Stimulated activated CD4-positive, alpha-beta T cell treated with anti-CD3 and anti-CD28 coated beads, Interleukin-2, amount 100 ng/mL, for 24 hours (primary cell): ENCODE measurements around the gene ANKRD40.
"Not testable (repeated sequence)": the region's sequence is repeated elsewhere in the genome, so short reads cannot be mapped to it uniquely, and the experiment has no call there.

ENCODE experiments used
- DNase-seq, 2 donors: peaks; one replicate each; pipeline ENCODE4 v3.0.0-alpha.2; 2020

ANKRD40 gene, protein sequence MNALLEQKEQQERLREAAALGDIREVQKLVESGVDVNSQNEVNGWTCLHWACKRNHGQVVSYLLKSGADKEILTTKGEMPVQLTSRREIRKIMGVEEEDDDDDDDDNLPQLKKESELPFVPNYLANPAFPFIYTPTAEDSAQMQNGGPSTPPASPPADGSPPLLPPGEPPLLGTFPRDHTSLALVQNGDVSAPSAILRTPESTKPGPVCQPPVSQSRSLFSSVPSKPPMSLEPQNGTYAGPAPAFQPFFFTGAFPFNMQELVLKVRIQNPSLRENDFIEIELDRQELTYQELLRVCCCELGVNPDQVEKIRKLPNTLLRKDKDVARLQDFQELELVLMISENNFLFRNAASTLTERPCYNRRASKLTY

DNA sequence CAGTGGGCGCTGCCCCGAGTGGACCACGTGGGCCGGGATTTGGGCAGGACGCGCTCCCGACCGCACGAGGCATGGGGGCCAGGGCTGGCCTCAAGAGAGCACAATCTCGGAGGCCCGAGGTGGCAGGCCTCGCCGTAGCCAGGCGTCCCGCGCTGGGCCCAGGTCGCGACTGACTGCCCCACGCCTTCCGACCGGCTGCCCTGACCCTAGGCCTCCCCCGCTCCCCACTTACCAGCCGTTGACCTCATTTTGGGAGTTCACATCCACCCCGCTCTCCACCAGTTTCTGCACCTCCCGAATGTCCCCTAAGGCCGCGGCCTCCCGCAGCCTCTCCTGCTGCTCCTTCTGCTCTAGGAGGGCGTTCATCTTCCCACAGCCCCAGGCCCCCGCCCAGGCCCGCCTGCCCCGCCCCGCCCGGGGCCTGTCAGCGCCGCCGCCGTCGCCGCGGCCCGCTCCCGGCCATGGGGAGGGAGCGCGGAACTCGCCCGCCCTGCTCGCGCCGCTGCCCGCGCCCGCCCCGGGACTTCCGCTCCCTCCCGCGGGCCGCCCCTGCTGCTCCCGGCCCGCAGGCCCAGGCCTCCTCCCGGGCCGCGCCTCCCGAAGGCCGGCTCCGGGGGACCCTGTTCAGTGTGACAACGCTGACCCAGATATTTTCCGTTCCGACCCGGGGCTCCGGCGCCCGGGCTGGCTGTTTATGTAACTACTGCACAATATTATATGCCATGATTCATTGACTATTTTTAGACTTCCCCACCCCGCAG lies at the start of gene ANKRD40:
Gene ANKRD40 (minus strand): TSS at position 626 of the 761 bp plus-strand sequence. CDS start 260 bp downstream, at position 366.
- peak; percentile 91 to 93 for DNase-seq

DNA sequence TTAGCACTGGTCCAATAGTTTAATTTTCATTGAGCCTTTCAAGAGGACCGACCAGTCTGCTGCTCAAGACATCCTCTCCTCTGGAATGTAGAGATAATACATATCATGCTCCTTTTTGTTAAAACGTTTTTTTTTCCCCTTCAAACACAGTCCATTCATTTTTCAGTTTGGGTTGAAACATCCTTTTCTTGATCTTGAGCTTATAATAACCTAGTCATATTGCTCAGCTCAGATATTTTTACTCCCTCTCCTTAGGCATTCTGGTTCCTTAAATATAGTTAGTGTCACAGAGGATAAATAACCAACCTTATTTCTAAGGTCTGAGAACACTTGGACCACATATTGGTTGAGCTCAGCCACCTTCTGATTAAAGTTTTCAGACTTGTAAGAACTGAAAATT lies 46.8 kb upstream of the ANKRD40 start:
- DNase-seq: no peak

DNA sequence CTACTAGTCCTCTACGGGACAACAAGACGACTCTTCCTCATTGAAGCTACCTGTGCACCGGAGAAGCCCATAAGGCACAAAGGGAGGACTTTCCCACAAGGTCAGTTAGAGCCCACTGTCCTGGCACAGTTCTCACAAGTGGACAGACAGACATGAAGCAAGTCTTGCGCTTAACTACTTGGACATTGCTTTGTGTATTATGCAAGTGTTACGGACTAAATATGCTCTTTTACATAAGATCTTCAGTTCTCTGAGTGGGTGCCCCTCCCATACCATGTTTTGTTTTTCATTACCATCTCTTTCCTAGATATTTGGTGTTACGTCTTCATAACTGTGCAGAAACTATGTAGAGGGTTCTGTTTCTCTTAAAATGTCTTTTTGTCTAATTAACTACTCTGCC lies 41.5 kb upstream of the ANKRD40 start:
- DNase-seq: no peak

DNA sequence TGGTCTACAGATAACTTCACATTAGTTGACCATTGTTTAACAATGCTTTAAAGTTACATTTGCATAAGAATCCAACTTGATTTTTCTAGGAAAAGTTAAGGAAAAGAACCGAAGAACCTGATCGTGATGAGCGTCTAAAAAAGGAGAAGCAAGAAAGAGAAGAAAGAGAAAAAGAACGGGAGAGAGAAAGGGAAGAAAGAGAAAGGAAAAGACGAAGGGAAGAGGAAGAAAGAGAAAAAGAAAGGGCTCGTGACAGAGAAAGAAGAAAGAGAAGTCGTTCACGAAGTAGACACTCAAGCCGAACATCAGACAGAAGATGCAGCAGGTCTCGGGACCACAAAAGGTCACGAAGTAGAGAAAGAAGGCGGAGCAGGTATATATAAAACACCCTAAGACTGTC lies 37.9 kb upstream of the ANKRD40 start:
- no peak for DNase-seq

DNA sequence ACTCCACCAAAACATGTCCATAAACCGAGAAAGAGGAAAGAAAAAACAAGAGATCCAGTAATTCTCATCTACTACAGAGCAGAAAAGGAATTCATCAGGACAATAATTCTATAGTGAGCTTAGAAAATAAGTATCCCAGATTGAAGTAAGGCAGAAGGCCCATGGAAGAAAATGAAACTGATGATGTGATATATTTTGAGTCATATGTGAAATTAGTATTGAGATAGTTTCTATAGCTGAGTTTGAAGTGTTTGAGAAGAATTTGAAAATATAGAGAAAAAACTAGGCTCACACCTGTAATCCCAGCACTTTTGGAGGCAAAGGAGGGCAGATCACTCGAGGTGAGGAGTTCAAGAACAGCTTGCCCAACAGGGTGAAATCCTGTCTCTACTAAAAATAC lies 31.4 kb upstream of the ANKRD40 start:
- DNase-seq: no peak

DNA sequence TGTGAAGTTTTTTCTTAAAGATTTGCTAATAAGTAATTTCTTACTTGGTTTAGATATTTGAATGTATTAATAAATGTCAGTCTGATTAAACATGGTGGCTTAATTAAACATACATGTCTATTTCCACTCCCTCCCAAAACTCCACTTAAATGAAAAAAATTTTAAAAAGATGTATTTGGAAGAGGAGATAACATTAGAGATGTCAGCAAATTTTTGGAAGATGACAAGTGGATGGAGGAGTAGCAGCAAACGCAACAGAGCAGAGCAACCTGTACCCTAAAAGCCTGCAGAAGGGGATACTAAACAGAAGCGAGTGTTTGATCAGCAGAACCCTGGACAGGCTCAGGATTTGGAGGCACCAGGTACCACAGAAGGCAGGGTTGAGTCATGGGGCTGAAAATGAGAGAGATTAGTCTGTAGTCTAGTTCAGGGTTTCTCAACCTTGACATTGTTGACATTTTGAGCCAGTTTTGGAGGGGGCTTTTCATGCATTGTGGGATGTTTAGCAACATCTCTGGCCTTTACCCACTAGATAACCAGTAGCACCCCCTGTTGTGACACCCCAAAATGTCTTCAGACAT lies 29.5 kb upstream of the ANKRD40 start:
- DNase-seq: no peak

DNA sequence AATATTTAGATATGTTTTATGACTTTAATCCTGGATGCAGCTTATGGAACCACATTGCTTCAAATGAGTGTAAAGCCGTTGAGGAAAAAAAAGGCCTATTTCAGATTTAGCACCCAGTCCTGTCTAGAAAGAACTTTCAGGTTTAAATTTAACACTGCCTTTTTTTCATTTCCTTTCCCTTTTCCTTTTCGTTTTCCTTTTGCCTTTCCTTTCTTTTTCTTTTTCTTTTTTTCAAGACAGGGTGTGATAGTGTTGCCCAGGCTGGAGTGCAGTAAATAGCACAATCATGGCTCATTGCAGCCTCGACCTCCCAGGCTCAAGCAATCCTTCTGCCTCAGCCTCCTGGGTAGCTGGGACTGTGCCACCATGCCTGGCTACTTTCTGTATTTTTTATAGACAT lies 27.6 kb upstream of the ANKRD40 start:
- no peak for DNase-seq

DNA sequence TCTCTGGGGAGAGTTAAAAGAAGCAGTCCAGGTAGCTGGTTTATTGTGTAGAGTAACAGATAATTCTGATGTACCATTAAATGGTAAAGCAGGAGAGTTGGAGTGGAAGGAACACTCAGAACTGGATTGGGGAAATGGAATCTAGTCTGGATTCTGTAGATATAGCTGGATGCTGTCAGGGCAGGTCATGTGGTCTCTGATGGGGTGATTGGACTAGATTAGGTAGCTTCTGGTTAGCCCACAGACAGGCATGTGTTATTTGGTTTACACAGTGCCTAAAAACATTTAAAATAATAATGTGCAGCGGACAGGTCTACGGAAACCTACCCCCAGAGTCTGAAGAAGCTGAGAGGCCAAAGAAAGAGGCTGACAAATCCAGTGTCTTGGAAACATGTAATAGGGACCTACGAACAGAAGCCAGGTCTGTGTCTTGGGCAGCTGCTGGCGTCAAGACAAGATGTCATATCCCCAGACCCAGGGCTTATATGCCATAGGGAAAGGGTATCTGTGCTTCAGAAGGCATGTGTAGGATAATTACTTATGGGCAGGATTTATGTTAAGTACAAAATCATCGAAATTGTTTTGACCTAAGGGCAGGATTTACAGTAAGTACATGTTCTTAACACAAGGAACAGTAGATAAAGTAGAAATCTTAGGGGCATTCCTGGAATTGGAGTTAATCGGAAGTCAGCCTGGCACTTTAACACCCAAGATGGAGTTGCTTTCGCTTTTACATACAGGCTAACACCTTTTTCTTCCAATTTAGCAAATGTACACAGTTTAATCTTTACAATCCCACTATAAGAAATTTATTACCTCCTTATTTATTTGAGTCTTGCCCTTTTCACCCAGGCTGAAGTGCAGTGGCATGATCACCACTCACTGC lies 24.1 kb upstream of the ANKRD40 start:
- DNase-seq: no peak

DNA sequence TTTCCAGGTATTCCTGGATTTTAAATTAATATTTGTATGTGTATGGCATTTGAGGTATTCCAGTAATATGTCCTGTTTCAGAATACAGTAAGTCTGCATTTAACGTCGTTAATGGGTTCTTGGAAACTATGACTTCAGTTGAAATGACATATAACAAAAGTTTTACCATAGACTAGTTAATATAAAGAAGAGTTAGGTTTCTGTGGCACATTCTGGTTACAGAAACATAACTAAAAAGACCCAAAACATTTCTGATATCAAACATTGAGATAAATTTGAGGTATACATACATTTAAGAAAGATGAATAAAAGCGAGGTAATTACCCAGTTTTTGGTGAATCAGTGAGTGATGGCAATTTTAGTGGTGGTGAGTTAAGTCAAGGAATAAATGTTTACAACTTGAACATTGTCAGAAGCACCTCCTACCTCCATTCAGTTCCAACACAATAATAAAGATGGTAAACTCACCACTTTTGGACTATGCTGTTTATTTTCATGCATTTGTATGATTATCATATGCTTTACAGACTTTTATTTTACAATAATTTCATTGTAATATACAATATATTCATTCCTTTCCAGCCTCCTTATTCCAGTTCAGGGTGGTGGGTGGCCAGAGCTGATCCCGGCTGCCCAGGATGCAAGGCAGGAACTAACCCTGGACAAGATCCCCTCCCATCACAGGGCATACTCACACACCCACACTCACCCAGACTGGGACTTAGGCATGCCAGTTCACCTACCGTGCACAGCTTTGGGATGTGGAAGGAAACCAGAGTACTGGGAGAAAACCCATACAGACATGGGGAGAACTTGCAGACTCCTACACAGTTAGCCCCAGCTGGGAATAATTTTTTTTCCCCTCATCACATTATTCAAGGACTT lies 21.4 kb upstream of the ANKRD40 start:
- no peak for DNase-seq

DNA sequence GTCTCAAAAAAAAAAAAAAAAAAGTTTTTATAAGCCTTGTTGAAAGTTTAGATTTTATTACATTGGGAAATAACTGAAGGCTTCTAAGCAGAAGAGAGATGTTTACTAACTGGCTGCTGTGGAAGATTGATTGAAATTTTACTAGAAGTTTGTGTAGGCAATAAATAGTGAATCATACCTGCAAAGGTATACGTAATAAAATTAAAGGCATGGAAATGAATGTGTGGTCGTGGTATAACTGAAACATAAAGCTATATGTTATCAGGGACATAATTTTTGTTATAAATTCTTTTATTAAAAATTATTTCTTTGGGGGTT lies 20.4 kb upstream of the ANKRD40 start:
- DNase-seq: no peak

DNA sequence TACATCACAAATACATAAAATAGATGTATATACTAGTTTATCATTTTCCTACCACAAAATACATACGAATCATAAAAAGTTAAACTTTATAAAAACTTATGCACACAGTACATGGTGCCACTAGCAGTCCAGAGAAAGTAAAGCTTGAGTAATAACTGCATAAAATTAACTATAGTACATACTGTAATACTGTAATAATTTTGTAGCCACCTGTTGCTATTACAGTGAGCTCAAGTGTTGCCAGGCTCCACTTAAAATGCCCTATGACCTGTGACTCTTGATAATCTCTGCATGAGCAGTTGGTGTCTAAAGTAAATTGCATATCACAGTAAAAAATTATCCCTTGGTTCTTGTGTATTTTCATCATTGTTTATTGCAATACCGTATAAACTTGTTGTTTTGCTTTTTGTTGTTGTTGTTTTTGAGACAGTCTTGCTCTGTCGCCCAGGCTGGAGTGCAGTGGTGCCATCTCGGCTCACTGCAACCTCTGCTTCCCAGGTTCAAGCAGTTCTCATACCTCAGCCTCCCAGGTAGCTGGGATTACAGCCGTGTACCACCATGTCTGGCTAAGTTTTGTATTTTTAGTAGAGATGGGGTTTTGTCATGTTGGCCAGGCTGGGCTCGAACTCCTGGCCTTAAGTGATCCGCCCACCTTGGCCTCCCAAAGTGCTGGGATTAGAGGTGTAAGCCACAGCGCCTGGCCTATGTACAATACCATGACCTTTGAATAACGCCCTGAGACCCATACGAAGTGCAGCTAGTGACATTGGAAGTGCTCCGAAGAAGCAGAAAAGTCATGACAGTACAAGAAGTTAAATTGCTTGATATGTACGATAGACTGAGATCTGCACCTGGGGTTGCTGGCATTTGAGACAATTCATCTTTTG lies 18.3 kb upstream of the ANKRD40 start:
- DNase-seq: no peak

DNA sequence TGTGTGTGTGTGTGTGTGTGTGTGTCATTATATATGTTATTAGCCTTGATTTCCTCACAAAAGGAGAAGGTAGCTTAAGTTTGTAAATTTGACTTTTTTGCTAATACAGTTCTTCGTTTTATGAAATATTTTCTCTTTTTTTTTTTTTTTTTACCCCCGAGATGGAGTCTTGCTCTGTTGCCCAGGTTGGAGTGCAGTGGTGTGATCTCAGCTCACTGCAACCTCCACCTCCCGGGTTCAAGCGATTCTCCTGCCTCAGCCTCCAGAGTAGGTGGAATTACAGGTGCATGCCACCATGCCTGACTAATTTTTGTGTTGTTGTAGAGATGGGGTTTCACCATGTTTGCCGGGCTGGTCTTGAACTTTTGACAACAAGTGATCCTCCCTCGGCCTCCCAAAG lies 16.9 kb upstream of the ANKRD40 start:
- not testable (repeated sequence) for DNase-seq

DNA sequence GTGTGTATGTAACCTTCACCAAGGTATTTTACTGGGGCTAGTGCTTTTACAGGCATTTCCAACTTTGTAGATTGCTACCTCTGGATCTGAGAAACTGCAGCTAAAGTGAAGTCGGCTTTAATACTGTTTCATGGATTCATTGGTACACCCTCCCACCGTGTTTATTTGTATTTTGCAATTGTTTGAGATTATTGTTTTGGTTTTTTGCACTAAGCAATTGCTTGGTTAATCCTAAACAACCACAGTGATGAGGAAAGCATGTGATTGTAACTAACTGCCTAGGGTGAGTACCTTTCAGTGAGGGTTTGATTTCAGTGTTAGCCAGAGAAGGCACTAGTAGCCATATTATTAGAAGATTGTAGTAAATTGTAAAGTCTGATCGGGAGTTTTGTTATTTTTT lies 15.0 kb upstream of the ANKRD40 start:
- DNase-seq: no peak

DNA sequence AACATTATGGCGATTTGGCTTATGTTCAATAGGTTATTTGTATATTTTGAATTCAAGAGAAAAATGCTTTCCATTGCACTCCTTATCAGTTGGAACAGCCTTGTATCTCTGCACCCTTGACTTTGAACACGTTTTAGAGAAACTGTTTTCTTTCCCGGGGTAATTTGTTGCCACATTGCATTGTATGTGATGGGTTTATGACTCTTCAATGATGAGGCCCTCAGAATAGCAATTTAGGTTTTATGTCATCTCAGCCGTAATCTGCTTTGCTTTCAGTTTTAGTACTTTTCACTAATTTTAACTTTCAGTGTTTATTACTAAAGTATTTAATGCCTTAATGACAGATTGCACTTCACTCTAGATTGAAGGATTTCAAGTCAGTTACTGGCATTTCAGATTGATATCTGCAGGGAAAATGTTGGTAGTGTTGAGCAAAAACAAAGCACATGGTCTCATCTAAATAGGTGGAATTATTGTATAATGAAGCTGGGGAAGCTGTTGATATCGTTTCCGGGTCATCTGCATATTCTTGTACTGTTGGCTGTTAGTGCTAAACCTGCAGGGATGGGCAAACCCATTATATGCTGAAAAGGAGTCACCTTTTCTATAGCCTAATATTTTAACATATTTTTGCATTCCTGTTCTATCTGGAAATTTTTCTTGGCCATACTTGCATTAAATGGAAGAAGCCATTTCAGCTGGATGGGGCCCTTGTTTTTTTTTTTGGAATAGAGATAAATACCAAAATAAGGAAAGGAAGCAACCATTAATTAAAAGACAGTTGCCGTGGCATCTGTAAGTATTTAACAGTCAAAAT lies 13.7 kb upstream of the ANKRD40 start:
- DNase-seq: no peak

DNA sequence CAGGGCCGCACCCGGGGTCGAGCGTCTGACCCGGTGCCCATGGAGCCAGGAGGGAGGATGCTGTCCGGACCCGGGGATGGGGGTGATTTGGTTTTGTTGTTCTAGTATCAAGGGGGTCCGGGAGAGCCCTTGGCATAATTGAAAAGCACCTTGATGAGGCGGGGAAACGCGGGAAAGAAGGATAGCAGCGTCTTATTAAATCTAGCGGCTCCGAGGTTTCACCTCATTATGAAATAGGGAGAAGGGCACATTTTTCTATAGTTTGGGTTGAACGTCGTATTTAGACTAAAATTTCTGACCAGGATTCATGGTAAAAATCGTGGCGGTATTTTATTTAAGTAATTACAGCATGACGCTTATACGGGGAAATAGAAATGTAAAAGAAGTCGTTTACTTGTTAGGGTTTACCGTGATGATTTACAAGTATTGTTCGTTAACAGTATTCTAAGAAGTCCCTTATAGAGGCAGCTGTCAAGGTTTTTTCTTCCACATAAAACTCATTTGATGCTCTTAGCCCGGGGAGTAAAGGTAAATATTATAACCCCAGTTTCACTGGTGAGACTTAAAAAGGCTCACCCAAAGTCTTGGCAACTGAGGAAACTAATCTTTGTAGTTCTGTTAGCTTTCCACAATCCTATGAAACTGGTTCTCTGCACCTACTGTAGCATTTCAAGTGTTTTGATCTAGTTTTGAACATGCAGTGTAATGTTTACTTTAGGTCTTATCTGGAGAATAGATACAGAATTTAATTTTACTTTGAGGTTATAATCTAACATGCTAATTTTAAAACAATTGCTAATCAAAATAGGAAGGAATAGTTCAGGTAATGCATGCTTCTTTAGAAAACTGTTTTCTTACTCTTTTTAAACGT lies 12.4 kb upstream of the ANKRD40 start:
- no peak for DNase-seq

DNA sequence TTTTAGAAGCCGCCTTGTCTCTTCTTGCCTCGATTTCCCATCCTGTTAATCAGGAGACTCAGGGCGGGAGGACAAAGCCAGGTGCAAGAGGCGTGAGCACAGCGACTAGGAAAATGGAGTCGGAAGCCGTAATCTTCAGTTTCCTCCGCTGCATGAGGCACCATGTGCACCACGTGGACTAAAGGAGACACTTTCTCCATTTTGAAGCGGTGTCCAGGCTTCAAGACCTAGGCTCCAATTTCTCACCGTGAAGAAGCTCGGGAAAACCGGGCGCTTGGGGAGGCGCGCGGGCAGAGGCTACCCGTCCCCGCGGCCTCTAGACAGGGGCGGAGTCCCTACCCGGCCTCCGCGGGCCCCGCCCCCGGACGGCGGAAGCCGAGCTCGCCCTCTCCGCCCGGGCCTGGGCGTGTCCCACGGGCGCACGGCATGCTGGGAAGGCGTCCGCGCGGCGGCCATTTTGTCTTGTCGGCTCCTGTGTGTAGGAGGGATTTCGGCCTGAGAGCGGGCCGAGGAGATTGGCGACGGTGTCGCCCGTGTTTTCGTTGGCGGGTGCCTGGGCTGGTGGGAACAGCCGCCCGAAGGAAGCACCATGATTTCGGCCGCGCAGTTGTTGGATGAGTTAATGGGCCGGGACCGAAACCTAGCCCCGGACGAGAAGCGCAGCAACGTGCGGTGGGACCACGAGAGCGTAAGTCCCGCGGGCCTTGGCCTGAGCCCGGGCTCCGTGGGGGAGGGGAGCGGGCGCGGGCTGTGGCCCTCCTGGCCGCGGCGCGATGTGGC lies 11.6 kb upstream of the ANKRD40 start, which contains the start of gene LUC7L3:
Gene LUC7L3 (plus strand): TSS at position 460 of the 780 bp plus-strand sequence. CDS start 130 bp downstream, at position 590.
- DNase-seq: peak; percentile 93 to 95

DNA sequence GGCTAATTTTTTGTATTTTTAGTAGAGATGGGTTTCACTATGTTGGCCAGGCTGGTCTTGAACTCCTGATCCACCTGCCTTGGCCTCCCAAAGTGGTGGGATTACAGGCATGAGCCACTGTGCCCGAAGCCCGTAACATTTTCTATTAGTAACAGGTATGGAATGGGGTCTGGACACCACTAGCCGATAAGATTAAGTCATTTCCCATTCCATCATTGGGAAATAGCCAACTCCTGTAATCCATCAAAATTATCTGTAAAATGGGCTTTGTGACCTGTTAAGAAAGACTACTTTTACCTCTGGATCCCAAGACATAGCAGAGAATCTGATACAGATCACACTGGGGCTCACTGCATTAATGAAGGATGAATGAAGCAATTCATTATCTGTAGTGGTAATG lies 7.8 kb upstream of the ANKRD40 start:
- no peak for DNase-seq

DNA sequence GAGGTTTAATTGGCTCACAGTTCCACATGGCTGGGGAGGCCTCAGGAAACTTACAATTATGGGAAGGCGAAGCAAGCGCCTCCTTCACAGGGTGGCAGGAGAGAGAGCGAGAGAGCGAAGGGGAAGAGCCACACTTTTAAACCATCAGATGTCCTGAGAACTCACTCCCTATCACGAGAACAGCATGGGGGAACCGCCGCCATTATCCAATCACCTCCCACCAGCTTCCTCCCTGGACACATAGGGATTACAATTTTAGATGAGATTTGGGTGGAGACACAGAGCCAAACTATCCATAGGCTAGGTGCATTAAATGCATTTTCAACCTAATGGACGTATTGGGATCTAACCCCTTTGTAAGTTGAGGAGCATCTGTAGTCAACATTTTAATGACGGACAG lies 4.9 kb upstream of the ANKRD40 start:
- DNase-seq: no peak
